Suprapubic skin (tissue), 4 donors: ENCODE data around the gene GREB1L.

Experiments used
- CTCF ChIP-seq, 2 donors: fragments of 200-600 bp in 1 of 2; fragments of 450-650 bp in 1 of 2; sonication (generic) in 1 of 2; IDR thresholded peaks; one replicate each; pipeline ENCODE4 v1.5.1; 2016 to 2019; ENCODE audit warnings: antibody characterized with exemption in 2 of 2, mild to moderate bottlenecking in 1 of 2, moderate library complexity in 1 of 2
- EP300 ChIP-seq: sonication (generic); formaldehyde crosslinking; IDR thresholded peaks from one replicate; pipeline ENCODE4 v1.6.1; 2017; ENCODE audit warnings: antibody characterized with exemption
- POLR2A ChIP-seq, 2 donors: fragments of 450-650 bp; IDR thresholded peaks; one replicate each; pipeline ENCODE4 v1.6.1; 2017; ENCODE audit warnings: antibody characterized with exemption in 2 of 2, mild to moderate bottlenecking in 2 of 2, moderate library complexity in 2 of 2
- POLR2AphosphoS5 ChIP-seq, 3 donors: sonication (generic); formaldehyde crosslinking; IDR thresholded peaks; one replicate each; pipeline ENCODE4 v1.6.1; 2017; ENCODE audit warnings: antibody characterized with exemption in 3 of 3

GRCh38 chr18:21404426-21404825 is 162.4 kb downstream of the GREB1L start:
- TF ChIP-seq CTCF (IDR thresholded peaks at IDR 0.05) = no peak
- no peak for TF ChIP-seq EP300
- no peak for TF ChIP-seq POLR2A (IDR thresholded peaks at IDR 0.05)
- no peak for TF ChIP-seq POLR2AphosphoS5 (IDR thresholded peaks at IDR 0.05)
